GM13977 (cell line): Measurements from ENCODE around the gene HYLS1.
A peak's percentile ranks its signal among the peaks of the same experiment; 100 is the strongest.

Experiments
- DNase-seq: peaks from one replicate; pipeline ENCODE4 v3.0.0; 2012; ENCODE audit warnings: low spot score
- in situ Hi-C: fragments of 300-500 bp; cut with MboI; formaldehyde crosslinking; loops from one replicate; pipeline ENCODE4 v1.12.0; 2022; ENCODE audit warnings: low sequenced_read_pairs, low pct_unique_long_range_greater_than_20kb, mixed read lengths, inconsistent platforms; ENCODE audit not compliant: unreplicated experiment
- TF ChIP-seq, protein P1 (sequence below): IDR thresholded peaks from 2 replicates; pipeline ENCODE4 v1.5.1; 2012; ENCODE audit warnings: mild to moderate bottlenecking, control low read depth; ENCODE audit not compliant: insufficient read depth; ENCODE audit errors: extremely low read depth, missing control alignments

HYLS1 gene

DNA sequence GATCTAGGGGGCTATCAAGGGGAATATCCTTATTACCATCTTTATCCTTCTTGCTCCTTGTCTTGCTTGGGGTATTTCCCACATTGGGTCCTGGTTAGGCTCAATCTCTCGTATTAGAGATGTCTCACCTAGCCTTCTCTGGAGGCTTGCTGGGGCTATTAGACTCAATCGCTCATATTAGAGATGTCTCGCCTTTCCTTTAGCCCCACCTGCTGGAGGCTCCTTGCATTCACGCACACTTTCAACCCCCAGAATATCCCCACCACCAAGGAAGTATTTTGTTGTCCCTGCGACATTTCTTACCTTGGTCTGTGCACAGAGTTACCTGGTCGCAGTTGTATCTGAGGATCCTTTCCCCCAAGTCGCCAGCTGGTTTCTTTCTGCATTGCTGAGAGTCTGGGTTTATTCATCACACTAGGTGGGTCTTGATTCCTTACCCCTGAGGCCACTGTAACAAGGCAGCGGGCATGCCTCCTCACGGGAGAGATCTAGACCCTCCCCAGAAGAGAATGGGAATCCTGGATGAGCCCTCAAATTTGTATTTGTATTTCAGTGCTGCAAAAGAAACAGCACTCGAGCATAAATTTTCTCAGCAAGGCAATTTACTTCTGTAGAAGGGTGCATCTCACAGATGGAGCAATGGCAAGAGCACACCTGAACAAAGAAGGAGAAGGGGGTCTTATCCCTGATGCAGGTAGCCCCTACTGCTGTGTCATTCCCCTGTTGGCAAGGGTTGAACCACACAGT is 15.9 kb upstream of the HYLS1 start:
- in situ Hi-C loops: no loop called here
- TF ChIP-seq, protein P1, sequence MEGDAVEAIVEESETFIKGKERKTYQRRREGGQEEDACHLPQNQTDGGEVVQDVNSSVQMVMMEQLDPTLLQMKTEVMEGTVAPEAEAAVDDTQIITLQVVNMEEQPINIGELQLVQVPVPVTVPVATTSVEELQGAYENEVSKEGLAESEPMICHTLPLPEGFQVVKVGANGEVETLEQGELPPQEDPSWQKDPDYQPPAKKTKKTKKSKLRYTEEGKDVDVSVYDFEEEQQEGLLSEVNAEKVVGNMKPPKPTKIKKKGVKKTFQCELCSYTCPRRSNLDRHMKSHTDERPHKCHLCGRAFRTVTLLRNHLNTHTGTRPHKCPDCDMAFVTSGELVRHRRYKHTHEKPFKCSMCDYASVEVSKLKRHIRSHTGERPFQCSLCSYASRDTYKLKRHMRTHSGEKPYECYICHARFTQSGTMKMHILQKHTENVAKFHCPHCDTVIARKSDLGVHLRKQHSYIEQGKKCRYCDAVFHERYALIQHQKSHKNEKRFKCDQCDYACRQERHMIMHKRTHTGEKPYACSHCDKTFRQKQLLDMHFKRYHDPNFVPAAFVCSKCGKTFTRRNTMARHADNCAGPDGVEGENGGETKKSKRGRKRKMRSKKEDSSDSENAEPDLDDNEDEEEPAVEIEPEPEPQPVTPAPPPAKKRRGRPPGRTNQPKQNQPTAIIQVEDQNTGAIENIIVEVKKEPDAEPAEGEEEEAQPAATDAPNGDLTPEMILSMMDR: no peak
- DNase-seq: no peak

DNA sequence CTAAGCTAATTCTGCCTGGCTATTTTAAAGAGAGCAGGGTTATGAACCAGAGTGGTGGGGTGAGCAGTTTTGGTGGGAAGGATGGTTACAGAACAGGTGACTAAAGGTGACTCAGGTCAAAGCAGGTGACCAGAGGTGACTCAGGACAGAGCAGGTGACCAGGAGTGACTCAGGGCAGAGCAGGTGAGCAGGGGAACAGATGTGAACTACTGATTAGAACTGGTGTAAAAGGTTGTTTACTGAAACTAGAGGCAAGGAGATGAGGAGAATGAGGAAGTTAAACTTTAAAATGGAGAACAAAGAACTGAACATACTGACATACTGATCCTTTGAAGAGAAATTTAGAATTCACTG is 15.4 kb upstream of the HYLS1 start:
- TF ChIP-seq, protein P1: no peak
- in situ Hi-C loops: no loop called here
- DNase-seq: no peak

DNA sequence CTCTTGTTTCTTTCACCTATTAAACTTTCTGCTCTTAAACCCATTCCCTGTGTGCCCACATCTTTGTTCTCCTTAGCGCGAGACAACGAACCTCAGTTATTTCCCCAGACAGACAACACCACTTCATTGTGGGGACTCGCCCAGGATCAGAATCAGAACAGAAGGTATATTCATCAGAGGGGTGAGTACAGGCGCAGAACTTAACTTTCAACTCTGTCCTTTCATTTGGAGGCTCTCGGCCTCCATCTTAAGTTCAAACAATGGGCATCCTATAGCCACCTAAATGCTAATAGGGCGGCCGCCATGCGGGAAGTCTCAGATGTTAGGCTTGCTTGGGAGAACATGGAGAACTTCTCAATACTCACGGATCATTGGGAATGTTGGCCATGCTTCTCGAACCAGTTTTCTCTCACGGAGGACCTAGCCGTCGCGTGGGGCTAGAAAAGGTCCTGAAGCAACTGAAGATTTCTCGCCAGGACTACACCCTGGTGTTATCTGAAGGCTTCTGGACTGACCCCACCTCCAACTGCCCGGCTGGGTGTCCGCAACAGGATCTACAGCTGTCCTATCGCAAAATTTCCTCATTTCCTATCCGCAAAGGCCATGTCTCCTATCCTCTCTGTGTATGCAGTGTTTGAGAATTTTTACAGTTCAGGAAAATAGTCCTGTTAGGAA is 13.4 kb upstream of the HYLS1 start:
- in situ Hi-C loops: no loop called here
- TF ChIP-seq, protein P1: no peak
- DNase-seq: no peak

DNA sequence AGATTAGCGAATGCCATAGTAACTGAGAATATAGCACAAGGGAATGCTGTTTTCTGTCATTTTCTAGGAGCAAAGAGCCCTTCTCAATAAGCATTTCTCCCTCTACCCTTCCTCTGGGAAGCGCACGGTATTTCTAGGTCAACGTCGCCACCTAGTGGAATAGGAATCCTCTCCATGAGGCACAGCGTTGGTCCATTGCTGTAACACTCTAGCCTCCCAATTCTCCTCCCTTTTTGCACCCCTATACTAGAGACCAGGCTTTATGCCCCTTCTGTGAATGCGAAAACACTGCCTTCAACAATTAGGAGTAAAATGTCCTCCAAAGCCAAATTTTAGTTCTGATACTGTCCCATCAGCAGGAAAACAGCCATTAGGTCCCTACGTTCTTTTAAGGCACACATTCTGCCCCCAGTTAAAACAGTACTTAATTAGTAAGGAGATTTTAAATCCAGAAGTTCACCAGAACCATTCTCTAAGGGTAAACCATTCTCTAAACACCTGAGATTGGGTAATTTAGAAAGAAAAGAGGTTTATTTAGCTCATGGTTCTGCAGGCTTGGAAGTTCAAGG is 12.8 kb upstream of the HYLS1 start:
- in situ Hi-C loops: no loop called here
- TF ChIP-seq, protein P1: peak; percentile 83
- peak; percentile 57 for DNase-seq

DNA sequence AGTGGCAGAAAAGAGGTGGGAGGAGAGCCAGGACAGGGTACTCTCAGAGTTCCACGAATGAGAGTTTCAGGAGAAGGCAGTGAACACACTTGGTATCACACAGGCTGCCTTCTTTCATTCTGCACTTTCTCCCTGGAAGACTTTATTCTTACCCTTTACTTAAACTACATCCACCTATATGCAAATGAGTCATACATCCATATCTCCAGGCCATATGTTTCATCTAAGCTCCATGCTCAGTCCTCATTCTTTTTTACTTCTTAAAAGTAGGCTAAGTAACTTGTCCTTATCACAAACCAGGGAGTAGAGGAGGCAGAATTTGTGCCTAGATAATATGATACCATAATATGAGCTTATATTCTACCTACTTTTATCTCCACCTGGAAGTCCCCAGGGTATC is 6.2 kb upstream of the HYLS1 start:
- no peak for DNase-seq
- TF ChIP-seq, protein P1: no peak
- in situ Hi-C loops: no loop called here

DNA sequence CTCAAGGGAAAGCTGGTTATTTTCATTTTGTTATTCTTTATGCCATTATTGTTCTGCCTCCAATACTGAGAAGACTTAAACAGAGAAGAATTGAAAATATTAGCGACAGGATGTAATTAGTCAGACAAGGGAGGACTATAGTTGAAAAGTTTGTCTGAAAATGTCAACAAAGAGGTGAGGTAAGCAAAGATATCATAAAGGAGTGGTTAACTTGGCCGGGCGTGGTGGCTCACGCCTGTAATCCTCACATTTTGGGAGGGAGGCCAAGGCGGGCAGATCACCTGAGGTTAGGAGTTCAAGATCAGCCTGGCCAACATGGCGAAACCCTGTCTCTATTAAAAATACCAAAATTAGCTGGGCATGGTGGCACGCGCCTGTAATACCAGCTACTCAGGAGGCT is 4.1 kb upstream of the HYLS1 start:
- in situ Hi-C loops: no loop called here
- TF ChIP-seq, protein P1: no peak
- DNase-seq: no peak
